GM12878 (cell line): ENCODE measurements around the gene SCAMP5. TPM values are rescaled to one million over a fixed set of nuclear protein-coding genes. Genes with fewer than 3 reads are reported as not detected.

ENCODE experiments used
- BMI1 ChIP-seq: fragments of 450-650 bp; IDR thresholded peaks from 2 replicates; pipeline ENCODE4 v1.6.1; 2016; ENCODE audit warnings: mild to moderate bottlenecking, moderate library complexity, borderline replicate concordance
- HDGF ChIP-seq: fragments of 450-650 bp; IDR thresholded peaks from 2 replicates; pipeline ENCODE4 v1.6.1; 2016; ENCODE audit warnings: antibody characterized with exemption
- IRF4 ChIP-seq: IDR thresholded peaks from 2 replicates; pipeline ENCODE4 v1.6.1; 2011; ENCODE audit warnings: low read depth, low read length
- KDM1A ChIP-seq: fragments of 200-600 bp; sonication (generic); IDR thresholded peaks from 2 replicates; pipeline ENCODE4 v1.6.1; 2016; ENCODE audit warnings: borderline replicate concordance
- KLF5 ChIP-seq: fragments of 450-650 bp; IDR thresholded peaks from 2 replicates; pipeline ENCODE4 v1.6.1; 2014; ENCODE audit warnings: mild to moderate bottlenecking; ENCODE audit not compliant: partially characterized antibody
- MEF2A ChIP-seq: IDR thresholded peaks from 2 replicates; pipeline ENCODE4 v1.6.1; 2011; ENCODE audit warnings: low read depth, mild to moderate bottlenecking, low read length, moderate library complexity; ENCODE audit not compliant: insufficient read depth
- MEF2B ChIP-seq: fragments of 450-650 bp; IDR thresholded peaks from 2 replicates; pipeline ENCODE4 v1.6.1; 2018; ENCODE audit warnings: mild to moderate bottlenecking, moderate library complexity; ENCODE audit not compliant: partially characterized antibody, poor library complexity, severe bottlenecking
- MTA2 ChIP-seq: fragments of 450-650 bp; IDR thresholded peaks from 2 replicates; pipeline ENCODE4 v1.6.1; 2016; ENCODE audit warnings: low read depth, mild to moderate bottlenecking, moderate library complexity
- MXI1 ChIP-seq: fragments of 150-350 bp; IDR thresholded peaks from 2 replicates; pipeline ENCODE4 v1.6.1; 2011; ENCODE audit warnings: low read depth, mild to moderate bottlenecking, inconsistent platforms, low read length, improper control_type of control experiment
- NKRF ChIP-seq: fragments of 450-650 bp; conservative IDR thresholded peaks from 2 replicates; pipeline ENCODE4 v1.6.1; 2017; ENCODE audit warnings: mild to moderate bottlenecking, moderate library complexity
- PAX5 ChIP-seq: IDR thresholded peaks from 2 replicates; pipeline ENCODE4 v1.6.1; 2011; ENCODE audit warnings: low read depth, low read length, borderline replicate concordance
- PML ChIP-seq: IDR thresholded peaks from 2 replicates; pipeline ENCODE4 v1.6.1; 2012; ENCODE audit warnings: low read length, inconsistent platforms
- SKIL ChIP-seq: fragments of 450-650 bp; IDR thresholded peaks from 2 replicates; pipeline ENCODE4 v1.6.1; 2017; ENCODE audit warnings: mild to moderate bottlenecking, low read depth, inconsistent platforms; ENCODE audit not compliant: poor library complexity, severe bottlenecking
- SMARCA5 ChIP-seq: fragments of 450-650 bp; IDR thresholded peaks from 2 replicates; pipeline ENCODE4 v1.6.1; 2017; ENCODE audit warnings: mild to moderate bottlenecking
- SREBF2 ChIP-seq: IDR thresholded peaks from 2 replicates; pipeline ENCODE4 v1.6.1; 2012; ENCODE audit warnings: mild to moderate bottlenecking, low read length
- SRF ChIP-seq, 2 experiments: IDR thresholded peaks; 2 replicates each; pipeline ENCODE4 v1.6.1; 2011; ENCODE audit warnings: low read depth in 2 of 2, low read length in 2 of 2, mild to moderate bottlenecking in 1 of 2, moderate library complexity in 1 of 2
- STAT1 ChIP-seq: fragments of 450-650 bp; conservative IDR thresholded peaks from 2 replicates; pipeline ENCODE4 v1.6.1; 2014; ENCODE audit warnings: antibody characterized with exemption, mild to moderate bottlenecking
- ZBTB11 ChIP-seq: fragments of 450-650 bp; formaldehyde crosslinking; IDR thresholded peaks from 2 replicates; pipeline ENCODE4 v1.5.0; 2022; ENCODE audit warnings: mild to moderate bottlenecking, missing genetic modification characterization
- ZNF274 ChIP-seq: IDR thresholded peaks from one replicate; pipeline ENCODE4 v1.8.0; 2011; ENCODE audit not compliant: insufficient read length, insufficient read depth
- ZSCAN29 ChIP-seq: fragments of 450-650 bp; IDR thresholded peaks from 2 replicates; pipeline ENCODE4 v1.6.1; 2017; ENCODE audit warnings: mild to moderate bottlenecking, moderate library complexity
- polyA plus RNA-seq, 11 experiments: library from polyadenylated mRNA; depleted of rRNA in 4 of 11; unstranded in 6 of 11; stranded (reverse) in 5 of 11; fragments of >200 nt; fragmentation: Nextera tagmentation in 4 of 11; fragmentation: Illumina TruSeq in 1 of 11; extraction: Ambion mirVana in 4 of 11; extraction: Trizol in 1 of 11; gene quantifications; 1 replicate in 1 of 11; 2 replicates in 10 of 11; pipeline versions ENCODE4 v1.2.1 to v1.2.3, GENCODE V29; 2011 to 2016; ENCODE audit warnings: inconsistent platforms in 2 of 11, missing spikeins in 2 of 11, low read depth in 1 of 11
- total RNA-seq, 4 experiments: library from RNA; depleted of rRNA in 3 of 4; stranded (reverse); fragments of >200 nt in 3 of 4; fragmentation: Illumina TruSeq in 1 of 4; extraction: Trizol in 1 of 4; gene quantifications; 2 replicates each; pipeline versions ENCODE4 v1.2.1 to v1.2.3, GENCODE V29; 2013 to 2021

SCAMP5 gene
- total and polyA plus RNA-seq, 10 of the 15 experiments (the other 5 are each of a cell fraction or from before 2014, with no cell fraction given), result 1.6 to 41.6 (median 16.9) TPM

- TF ChIP-seq NKRF (no peak), PML (peak; percentile 51; the same call in 1 of the 2 replicates), SREBF2 (no peak), IRF4 (0 out of 2 replicates have a peak, but pooled peaks have one; percentile 10), KDM1A (no peak), SKIL (peak; percentile 33), HDGF (0 out of 2 replicates have a peak, but pooled peaks have one; percentile 5), SRF (IDR thresholded peaks at IDR 0.05; ENCODE audit: low read depth in 2 of 2, low read length in 2 of 2) (no peak), KLF5 (no peak), MEF2B (peak; percentile 84), BMI1 (no peak), ZNF274 (no peak), MXI1 (no peak), ZSCAN29 (no peak), PAX5 (peak; percentile 46; the same call in 1 of the 2 replicates), MTA2 (peak; percentile 93), ZBTB11 (CRISPR knock-in tag) (no peak), MEF2A (peak; percentile 85), SMARCA5 (peak; percentile 65; the same call in 1 of the 2 replicates), STAT1 (no peak)
Observed at GRCh38 chr15:75008629-75009326, 13.4 kb downstream of the SCAMP5 start (continued).
